ENCODE measurements around the gene CENPV. TPM values are rescaled to one million over a fixed set of nuclear protein-coding genes. Genes with fewer than 3 reads are reported as not detected.

Gene CENPV
- total RNA-seq, 4 donors from 2014 or later = 18.3 to 39.4 (median 28.5) TPM

DNA sequence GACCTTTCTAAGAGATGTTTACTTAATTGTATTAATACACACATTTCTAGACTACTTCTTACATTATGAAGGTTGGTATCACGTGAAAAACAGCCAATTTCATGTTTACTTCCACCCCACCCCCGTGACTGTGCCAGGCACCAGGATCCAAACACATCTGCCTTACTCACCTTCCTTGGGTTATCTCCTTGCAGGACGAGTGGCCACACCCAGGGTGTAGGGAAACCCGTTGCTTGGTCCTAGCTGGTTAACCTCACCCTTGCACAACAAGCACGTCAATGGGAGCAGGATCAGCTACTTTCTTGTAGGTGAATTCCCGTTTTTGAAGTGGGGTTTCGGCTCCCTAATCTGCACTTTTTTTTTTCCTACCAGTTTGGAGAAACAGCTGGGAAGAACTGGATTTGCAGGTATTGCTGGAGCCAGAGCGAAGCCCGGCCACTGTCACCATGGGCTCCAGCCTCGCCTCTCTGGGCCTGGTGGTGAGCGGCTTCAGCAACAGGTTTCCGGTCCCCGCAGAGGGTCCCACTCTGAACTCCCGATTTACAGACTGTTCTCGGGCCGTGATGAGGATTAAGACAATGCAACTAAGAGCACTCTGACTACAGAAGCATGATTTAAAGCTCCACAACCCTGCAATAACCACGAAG lies 25.5 kb upstream of the CENPV start:
- H3K4me3 ChIP-seq = no peak overlapping the region
- H3K27ac ChIP-seq = peak overlapping the region; percentile 72 to 94 (median 88)
- H3K36me3 ChIP-seq = peaks cover 0 to 21% of the 10 kb centered on the region in 2 donors
- TF ChIP-seq, protein P1, sequence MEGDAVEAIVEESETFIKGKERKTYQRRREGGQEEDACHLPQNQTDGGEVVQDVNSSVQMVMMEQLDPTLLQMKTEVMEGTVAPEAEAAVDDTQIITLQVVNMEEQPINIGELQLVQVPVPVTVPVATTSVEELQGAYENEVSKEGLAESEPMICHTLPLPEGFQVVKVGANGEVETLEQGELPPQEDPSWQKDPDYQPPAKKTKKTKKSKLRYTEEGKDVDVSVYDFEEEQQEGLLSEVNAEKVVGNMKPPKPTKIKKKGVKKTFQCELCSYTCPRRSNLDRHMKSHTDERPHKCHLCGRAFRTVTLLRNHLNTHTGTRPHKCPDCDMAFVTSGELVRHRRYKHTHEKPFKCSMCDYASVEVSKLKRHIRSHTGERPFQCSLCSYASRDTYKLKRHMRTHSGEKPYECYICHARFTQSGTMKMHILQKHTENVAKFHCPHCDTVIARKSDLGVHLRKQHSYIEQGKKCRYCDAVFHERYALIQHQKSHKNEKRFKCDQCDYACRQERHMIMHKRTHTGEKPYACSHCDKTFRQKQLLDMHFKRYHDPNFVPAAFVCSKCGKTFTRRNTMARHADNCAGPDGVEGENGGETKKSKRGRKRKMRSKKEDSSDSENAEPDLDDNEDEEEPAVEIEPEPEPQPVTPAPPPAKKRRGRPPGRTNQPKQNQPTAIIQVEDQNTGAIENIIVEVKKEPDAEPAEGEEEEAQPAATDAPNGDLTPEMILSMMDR (IDR thresholded peaks at IDR 0.05 in 4 of 5, conservative IDR thresholded peaks at IDR 0.05 in 1 of 5) = no peak
- no peak for TF ChIP-seq POLR2A (IDR thresholded peaks at IDR 0.05)
- no peaks in the 10 kb centered on the region for H3K27me3 ChIP-seq
- no peak for DNase-seq
- no peak for ATAC-seq
- H3K4me1 ChIP-seq = peaks cover 31 to 43% of the 10 kb centered on the region in 2 donors
- intact Hi-C loops (cut with DNase I; ENCODE audit: low total_unique reads) (no loop called here), in situ Hi-C loops (cut with MboI; ENCODE audit: low sequenced_read_pairs in 4 of 4) (no loop called here)
- no peaks in the 10 kb centered on the region for H3K9me3 ChIP-seq

DNA sequence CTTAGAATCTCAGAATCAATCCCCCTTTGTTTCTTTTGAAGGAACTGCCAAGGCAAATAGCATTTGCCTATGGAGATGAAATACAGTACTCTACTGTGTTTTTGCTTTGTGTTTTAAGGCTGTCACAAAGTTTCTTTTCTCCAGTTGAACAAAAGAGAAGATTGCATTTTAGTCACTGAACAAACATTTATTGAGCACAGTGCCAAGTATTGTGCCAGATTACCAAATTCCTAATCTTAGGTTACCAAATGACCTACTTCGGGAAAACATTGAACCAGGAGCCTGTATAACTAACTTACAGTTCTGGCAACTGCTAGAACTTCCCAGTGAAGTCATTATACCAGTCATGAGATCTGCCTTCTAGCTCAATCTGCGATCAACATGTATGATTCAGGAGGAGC lies 24.7 kb upstream of the CENPV start:
- in situ Hi-C loops (cut with MboI; ENCODE audit: low sequenced_read_pairs in 4 of 4) (no loop called here), intact Hi-C loops (cut with DNase I; ENCODE audit: low total_unique reads) (no loop called here)
- DNase-seq (no peak), ATAC-seq (peak; percentile 22 to 47)
- no peak for TF ChIP-seq POLR2A (IDR thresholded peaks at IDR 0.05)
- TF ChIP-seq, protein P1 (IDR thresholded peaks at IDR 0.05 in 4 of 5, conservative IDR thresholded peaks at IDR 0.05 in 1 of 5) = no peak
- Histone ChIP-seq H3K27me3 (no peaks in the 10 kb centered on the region), H3K36me3 (peaks cover 0 to 13% of the 10 kb centered on the region in 2 donors), H3K4me1 (peaks cover 24 to 40% of the 10 kb centered on the region in 2 donors), H3K4me3 (no peak overlapping the region), H3K9me3 (no peaks in the 10 kb centered on the region), H3K27ac (peak overlapping the region; percentile 72 to 94 (median 88))

DNA sequence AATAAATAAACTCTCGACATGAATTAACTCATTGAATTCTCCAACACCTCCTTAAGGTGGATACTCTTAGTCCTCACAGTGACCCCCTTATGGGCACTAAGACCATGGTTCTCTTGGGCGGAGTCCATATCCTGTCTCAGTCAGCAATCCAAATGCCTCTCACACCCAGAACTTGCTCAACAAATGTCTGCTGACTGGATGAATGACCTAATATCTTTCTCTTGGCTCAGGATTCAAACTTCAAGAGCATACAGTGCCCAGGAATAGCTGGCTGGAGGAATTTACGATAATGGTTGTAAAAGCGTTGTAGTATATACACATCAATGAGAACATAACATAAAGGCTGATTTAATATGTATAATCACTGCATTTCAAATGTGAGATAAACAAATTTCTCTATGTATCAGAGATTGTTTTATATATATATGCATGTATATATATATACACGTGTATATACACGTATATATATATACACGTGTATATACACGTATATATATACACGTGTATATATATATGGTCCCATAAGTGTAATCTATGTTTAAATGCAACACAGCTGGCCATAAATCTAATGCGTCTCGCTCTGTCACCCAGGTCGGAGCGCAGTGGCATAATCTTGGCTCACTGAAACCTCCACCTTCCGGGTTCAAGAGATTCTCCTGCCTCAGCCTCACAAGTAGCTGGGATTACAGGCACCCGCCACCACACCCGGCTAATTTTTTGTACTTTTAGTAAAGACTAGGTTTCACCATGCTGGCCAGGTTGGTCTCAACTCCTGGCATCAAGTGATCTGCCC lies 21.1 kb upstream of the CENPV start:
- ATAC-seq (peak; percentile 85 to 91), DNase-seq (peak; percentile 35 to 48)
- no peaks in the 10 kb centered on the region for H3K36me3 ChIP-seq
- H3K9me3 ChIP-seq = no peaks in the 10 kb centered on the region
- peaks cover 19 to 28% of the 10 kb centered on the region in 2 donors for H3K4me1 ChIP-seq
- H3K4me3 ChIP-seq = no peak overlapping the region
- H3K27me3 ChIP-seq = no peaks in the 10 kb centered on the region
- in situ Hi-C loops (cut with MboI; ENCODE audit: low sequenced_read_pairs in 4 of 4) = loop anchor here in 1 of 4 donors (25.0 kb wide), 1 partner anchor 138 kb away; no protein-coding TSS in a partner anchor
- TF ChIP-seq, protein P1 (IDR thresholded peaks at IDR 0.05 in 4 of 5, conservative IDR thresholded peaks at IDR 0.05 in 1 of 5) = no peak
- TF ChIP-seq POLR2A (IDR thresholded peaks at IDR 0.05) = no peak
- intact Hi-C loops (cut with DNase I; ENCODE audit: low total_unique reads) = no loop called here
- peak overlapping the region; percentile 71 to 86 (median 80) for H3K27ac ChIP-seq

DNA sequence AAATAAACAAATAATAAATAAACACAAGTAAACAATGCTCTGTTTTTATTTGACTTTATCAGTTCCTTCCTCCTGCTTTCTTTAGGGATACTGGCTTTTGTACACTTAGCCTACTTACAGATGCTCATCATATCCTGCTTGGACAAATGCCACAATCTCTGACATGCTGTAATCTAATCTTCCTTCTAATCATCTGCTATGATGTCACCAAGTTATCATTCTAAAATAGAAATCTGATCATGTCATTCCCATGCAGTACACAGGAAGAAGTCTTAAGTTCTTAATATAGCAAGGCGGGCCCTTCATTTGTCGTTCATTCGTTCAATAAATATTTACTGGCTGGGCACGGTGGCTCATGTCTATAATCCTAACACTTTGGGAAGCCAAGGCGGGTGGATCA lies 18.5 kb upstream of the CENPV start:
- H3K27me3 ChIP-seq = no peaks in the 10 kb centered on the region
- H3K4me3 ChIP-seq = no peak overlapping the region
- in situ Hi-C loops (cut with MboI; ENCODE audit: low sequenced_read_pairs in 4 of 4) = loop anchor here in 1 of 4 donors (25.0 kb wide), 1 partner anchor 141 kb away; no protein-coding TSS in a partner anchor
- peak in 1 of 2 donors; percentile 26 for TF ChIP-seq POLR2A (IDR thresholded peaks at IDR 0.05)
- TF ChIP-seq, protein P1 (IDR thresholded peaks at IDR 0.05 in 4 of 5, conservative IDR thresholded peaks at IDR 0.05 in 1 of 5) = no peak
- intact Hi-C loops (cut with DNase I; ENCODE audit: low total_unique reads) = no loop called here
- DNase-seq (peak in 1 of 2 donors; percentile 37), ATAC-seq (peak; percentile 73 to 94)
- H3K9me3 ChIP-seq = no peaks in the 10 kb centered on the region
- H3K36me3 ChIP-seq = no peaks in the 10 kb centered on the region
- peak overlapping the region; percentile 71 to 86 (median 80) for H3K27ac ChIP-seq
- peaks cover 16 to 17% of the 10 kb centered on the region in 2 donors for H3K4me1 ChIP-seq

All from gastrocnemius medialis (tissue), 4 donors.